HG03175 (cell line): ENCODE measurements around the gene TOPBP1.

Source experiments
- ATAC-seq: cut with Tn5 transposase; IDR thresholded peaks from one replicate; pipeline ENCODE4 v1.9.1; 2021; ENCODE audit warnings: mild to moderate bottlenecking, moderate library complexity; ENCODE audit not compliant: unreplicated experiment

Gene TOPBP1

GRCh38 chr3:133611534-133611933 lies 50.2 kb downstream of the TOPBP1 start:
- no peak for ATAC-seq

GRCh38 chr3:133610031-133610430 lies 51.7 kb downstream of the TOPBP1 start:
- no peak for ATAC-seq

GRCh38 chr3:133608388-133608787 lies 53.4 kb downstream of the TOPBP1 start:
- ATAC-seq, result no peak

- ATAC-seq, result no peak
Measured at GRCh38 chr3:133607816-133608215, 53.9 kb downstream of the TOPBP1 start.

GRCh38 chr3:133606902-133607301 lies 54.8 kb downstream of the TOPBP1 start:
- ATAC-seq, result no peak

- no peak for ATAC-seq
Measured at GRCh38 chr3:133606342-133606741, 55.4 kb downstream of the TOPBP1 start.

GRCh38 chr3:133600572-133601081 lies 61.1 kb downstream of the TOPBP1 start:
- ATAC-seq, result no peak

- no peak for ATAC-seq
Measured at GRCh38 chr3:133599280-133599679, 62.5 kb downstream of the TOPBP1 start.

- no peak for ATAC-seq
Measured at GRCh38 chr3:133598405-133598804, 63.3 kb downstream of the TOPBP1 start.

GRCh38 chr3:133595341-133595740 lies 66.4 kb downstream of the TOPBP1 start:
- ATAC-seq, result no peak

GRCh38 chr3:133593243-133593642 lies 68.5 kb downstream of the TOPBP1 start:
- ATAC-seq, result no peak

GRCh38 chr3:133592843-133593242 lies 68.9 kb downstream of the TOPBP1 start:
- no peak for ATAC-seq

GRCh38 chr3:133591271-133591742 lies 70.4 kb downstream of the TOPBP1 start:
- no peak for ATAC-seq

GRCh38 chr3:133589503-133589902 lies 72.2 kb downstream of the TOPBP1 start:
- no peak for ATAC-seq

- ATAC-seq, result no peak
Measured at GRCh38 chr3:133588784-133589465, 72.8 kb downstream of the TOPBP1 start.

GRCh38 chr3:133588035-133588434 lies 73.7 kb downstream of the TOPBP1 start:
- ATAC-seq, result no peak

- ATAC-seq, result no peak
Measured at GRCh38 chr3:133583396-133583795, 78.3 kb downstream of the TOPBP1 start.

- no peak for ATAC-seq
Measured at GRCh38 chr3:133578548-133579191, 83.1 kb downstream of the TOPBP1 start.

- ATAC-seq, result no peak
Measured at GRCh38 chr3:133576169-133576568, 85.6 kb downstream of the TOPBP1 start.

- no peak for ATAC-seq
Measured at GRCh38 chr3:133575086-133575485, 86.7 kb downstream of the TOPBP1 start.

GRCh38 chr3:133574260-133574881 lies 87.4 kb downstream of the TOPBP1 start:
- ATAC-seq, result peak; percentile 28
